H1 (cell line): ENCODE data around the gene RNASE11. TPM values are rescaled to one million over a fixed set of nuclear protein-coding genes. Genes with fewer than 3 reads are reported as not detected.

ENCODE experiments used
- CTCF ChIA-PET: fragments of 300-600 bp; sonication (Branson Sonifier 250); formaldehyde crosslinking; loops from one replicate; lab custom pipeline; 2021; ENCODE audit not compliant: partially characterized antibody; lab: Charles Lee
- POLR2A ChIA-PET: fragments of 300-600 bp; sonication (Branson Sonifier 250); formaldehyde crosslinking; loops from one replicate; lab custom pipeline; 2021; ENCODE audit warnings: inconsistent platforms; ENCODE audit not compliant: partially characterized antibody; lab: Charles Lee
- DNase-seq, 2 experiments: peaks; one replicate each; pipeline versions ENCODE4 v3.0.0 to v3.0.0-alpha.2; 2010 to 2022; ENCODE audit warnings: low spot score in 2 of 2, low read depth in 1 of 2, mixed read lengths in 1 of 2
- FAIRE-seq: peaks from 2 replicates; lab custom pipeline; 2011; peaks lifted over from hg19 to GRCh38; lab: Jason Lieb, UNC
- H2AFZ ChIP-seq: 2 replicates; pipeline ENCODE4 v1.8.1; 2012; ENCODE audit warnings: low read length, inconsistent platforms
- H2AK5ac ChIP-seq: 2 replicates; pipeline ENCODE4 v1.6.1; 2013; ENCODE audit warnings: low read depth, low read length
- H2BK120ac ChIP-seq: replicated peaks from 2 replicates; pipeline ENCODE3; 2013; ENCODE audit warnings: low read depth, low read length, inconsistent platforms
- H2BK12ac ChIP-seq: 2 replicates; pipeline ENCODE4 v1.6.1; 2013; ENCODE audit warnings: low read depth, low read length
- H2BK15ac ChIP-seq: 2 replicates; pipeline ENCODE4 v1.6.1; 2013; ENCODE audit warnings: low read length
- H2BK20ac ChIP-seq: 2 replicates; pipeline ENCODE4 v1.6.1; 2013; ENCODE audit warnings: low read length
- H2BK5ac ChIP-seq: 2 replicates; pipeline ENCODE4 v1.6.1; 2013; ENCODE audit warnings: low read depth, low read length
- H3K14ac ChIP-seq: 2 replicates; pipeline ENCODE4 v1.6.1; 2013; ENCODE audit warnings: inconsistent platforms; ENCODE audit not compliant: insufficient read length
- H3K18ac ChIP-seq: 2 replicates; pipeline ENCODE4 v1.6.1; 2013; ENCODE audit warnings: low read length; ENCODE audit errors: extremely low read depth
- H3K23ac ChIP-seq: 2 replicates; pipeline ENCODE4 v1.6.1; 2013; ENCODE audit warnings: inconsistent platforms; ENCODE audit not compliant: insufficient read length
- H3K23me2 ChIP-seq: 2 replicates; pipeline ENCODE4 v1.6.1; 2013; ENCODE audit warnings: low read depth, low read length
- H3K27ac ChIP-seq: 2 replicates; pipeline ENCODE4 v1.6.1; 2011; ENCODE audit warnings: low read depth, low read length, inconsistent platforms
- H3K27me3 ChIP-seq, 4 experiments: replicated peaks in 1 of 4; 1 replicate in 1 of 4; 2 replicates in 3 of 4; pipeline versions ENCODE4 v1.6.1 to v1.8.1; 2011 to 2013; ENCODE audit warnings: low read length in 3 of 4, mild to moderate bottlenecking in 3 of 4, inconsistent platforms in 2 of 4, mixed read lengths in 2 of 4, moderate library complexity in 1 of 4; ENCODE audit not compliant: control insufficient read depth in 3 of 4, insufficient read depth in 3 of 4; ENCODE audit errors: extremely low read depth in 1 of 4
- H3K36me3 ChIP-seq, 4 experiments: 2 replicates each; pipeline versions ENCODE4 v1.6.1 to v1.8.1; 2011 to 2013; ENCODE audit warnings: mild to moderate bottlenecking in 4 of 4, low read length in 3 of 4, moderate library complexity in 2 of 4, control low read depth in 1 of 4, inconsistent platforms in 1 of 4; ENCODE audit not compliant: insufficient read depth in 4 of 4, control insufficient read depth in 2 of 4
- H3K4ac ChIP-seq: replicated peaks from 2 replicates; pipeline ENCODE3; 2013; ENCODE audit warnings: low read length, low read depth, mixed read lengths, inconsistent platforms; ENCODE audit not compliant: insufficient read length
- H3K4me1 ChIP-seq, 4 experiments: replicated peaks in 1 of 4; 1 replicate in 1 of 4; 2 replicates in 3 of 4; pipeline versions ENCODE4 v1.6.1 to v1.8.1; 2011 to 2013; ENCODE audit warnings: low read length in 3 of 4, inconsistent platforms in 2 of 4, mixed read lengths in 1 of 4; ENCODE audit not compliant: insufficient read depth in 4 of 4, control insufficient read depth in 3 of 4
- H3K4me2 ChIP-seq, 2 experiments: 2 replicates each; pipeline versions ENCODE4 v1.6.1 to v1.8.1; 2011 to 2013; ENCODE audit warnings: low read depth in 2 of 2, low read length in 2 of 2, control low read depth in 1 of 2, inconsistent platforms in 1 of 2, mild to moderate bottlenecking in 1 of 2; ENCODE audit not compliant: insufficient read depth in 1 of 2
- H3K4me3 ChIP-seq, 4 experiments: fragments of 200-600, 300-600 bp in 1 of 4; sonication (generic), shearing (Covaris generic), sonication (Bioruptor Twin) in 1 of 4; 2 replicates each; pipeline versions ENCODE4 v1.5.1 to v1.8.1; 2011 to 2016; ENCODE audit warnings: low read length in 4 of 4, low read depth in 3 of 4, control low read depth in 2 of 4, inconsistent platforms in 2 of 4, mild to moderate bottlenecking in 2 of 4, mixed read lengths in 1 of 4, moderate library complexity in 1 of 4; ENCODE audit not compliant: insufficient read depth in 2 of 4; ENCODE audit errors: extremely low read depth in 1 of 4
- H3K56ac ChIP-seq: replicated peaks from 2 replicates; pipeline ENCODE3; 2013; ENCODE audit warnings: low read depth, mild to moderate bottlenecking, mixed read lengths, low read length, inconsistent platforms; ENCODE audit not compliant: insufficient read length
- H3K79me1 ChIP-seq: 2 replicates; pipeline ENCODE4 v1.6.1; 2013; ENCODE audit warnings: low read depth, low read length, control low read depth
- H3K79me2 ChIP-seq, 2 experiments: 2 replicates each; pipeline versions ENCODE4 v1.6.1 to v1.8.1; 2012 to 2013; ENCODE audit warnings: low read length in 2 of 2, mild to moderate bottlenecking in 2 of 2, inconsistent platforms in 1 of 2; ENCODE audit not compliant: insufficient read depth in 2 of 2, control insufficient read depth in 1 of 2
- H3K9ac ChIP-seq, 4 experiments: replicated peaks in 1 of 4; 1 replicate in 1 of 4; 2 replicates in 3 of 4; pipeline versions ENCODE4 v1.6.1 to v1.8.1; 2011 to 2013; ENCODE audit warnings: low read depth in 3 of 4, low read length in 3 of 4, control low read depth in 2 of 4, mild to moderate bottlenecking in 2 of 4, moderate library complexity in 2 of 4, inconsistent platforms in 1 of 4; ENCODE audit errors: extremely low read depth in 1 of 4
- H3K9me3 ChIP-seq, 2 experiments: 2 replicates each; pipeline versions ENCODE4 v1.6.1 to v1.8.1; 2012 to 2013; ENCODE audit warnings: mild to moderate bottlenecking in 2 of 2, moderate library complexity in 2 of 2, control low read depth in 1 of 2, inconsistent platforms in 1 of 2, low read depth in 1 of 2, low read length in 1 of 2, mixed read lengths in 1 of 2; ENCODE audit not compliant: insufficient read depth in 2 of 2
- H4K20me1 ChIP-seq, 2 experiments: replicated peaks in 1 of 2; 2 replicates each; pipeline versions ENCODE3 to v1.8.1; 2011 to 2013; ENCODE audit warnings: inconsistent platforms in 2 of 2, low read length in 2 of 2, mild to moderate bottlenecking in 1 of 2; ENCODE audit not compliant: insufficient read depth in 2 of 2, control insufficient read depth in 1 of 2
- H4K5ac ChIP-seq: 2 replicates; pipeline ENCODE4 v1.6.1; 2013; ENCODE audit warnings: low read length, low read depth, mixed read lengths, inconsistent platforms; ENCODE audit not compliant: insufficient read length
- H4K8ac ChIP-seq: 2 replicates; pipeline ENCODE4 v1.8.0; 2013; ENCODE audit warnings: mild to moderate bottlenecking, moderate library complexity, low read length, inconsistent platforms; ENCODE audit not compliant: insufficient read depth; ENCODE audit errors: extremely low read depth
- H4K91ac ChIP-seq: replicated peaks from 2 replicates; pipeline ENCODE3; 2013; ENCODE audit warnings: low read length, mixed read lengths, inconsistent platforms; ENCODE audit not compliant: insufficient read length
- CBX8 ChIP-seq: fragments of 300-800, 300-1000 bp; sonication (generic); IDR thresholded peaks from 2 replicates; pipeline ENCODE4 v1.7.1; 2016; ENCODE audit warnings: low read depth, low read length, borderline replicate concordance
- CEBPB ChIP-seq: IDR thresholded peaks from 2 replicates; pipeline ENCODE4 v1.6.1; 2012; ENCODE audit warnings: low read depth, low read length
- GABPA ChIP-seq: IDR thresholded peaks from 2 replicates; pipeline ENCODE4 v1.6.1; 2011; ENCODE audit warnings: mild to moderate bottlenecking, low read length, moderate library complexity, borderline replicate concordance; ENCODE audit not compliant: insufficient read depth
- GTF2F1 ChIP-seq: IDR thresholded peaks from 2 replicates; pipeline ENCODE4 v1.6.1; 2012; ENCODE audit warnings: low read depth, low read length, improper control_type of control experiment, borderline replicate concordance
- KDM4A ChIP-seq: IDR thresholded peaks from one replicate; pipeline ENCODE4 v1.7.1; 2012; ENCODE audit warnings: low read depth, mild to moderate bottlenecking, moderate library complexity, low read length, inconsistent platforms; ENCODE audit not compliant: severe bottlenecking
- POLR2A ChIP-seq, 2 experiments: IDR thresholded peaks; 1 replicate in 1 of 2; 2 replicates in 1 of 2; pipeline ENCODE4 v1.6.1; 2011; ENCODE audit warnings: low read depth in 2 of 2, low read length in 2 of 2, mild to moderate bottlenecking in 2 of 2; ENCODE audit errors: control extremely low read depth in 1 of 2
- RNF2 ChIP-seq: fragments of 200-900, 300-1000 bp; sonication (generic); IDR thresholded peaks from 2 replicates; pipeline ENCODE4 v1.7.1; 2016; ENCODE audit warnings: borderline replicate concordance, low read depth, mild to moderate bottlenecking, antibody characterized with exemption, low read length; ENCODE audit not compliant: poor library complexity, severe bottlenecking; ENCODE audit errors: missing control alignments
- RXRA ChIP-seq: IDR thresholded peaks from 2 replicates; pipeline ENCODE4 v1.6.1; 2011; ENCODE audit warnings: low read depth, mild to moderate bottlenecking, low read length, moderate library complexity; ENCODE audit not compliant: insufficient read depth
- TCF12 ChIP-seq: IDR thresholded peaks from 2 replicates; pipeline ENCODE4 v1.6.1; 2011; ENCODE audit warnings: low read depth, mild to moderate bottlenecking, low read length
- polyA plus RNA-seq, 7 experiments: library from polyadenylated mRNA; depleted of rRNA in 3 of 7; stranded (reverse) in 5 of 7; unstranded in 2 of 7; fragments of >200 nt in 5 of 7; fragments of 200-250 nt in 2 of 7; gene quantifications; 1 replicate in 5 of 7; 2 replicates in 1 of 7; 4 replicates in 1 of 7; pipeline versions ENCODE4 v1.2.1 to v1.2.3, GENCODE V29; 2011 to 2013; ENCODE audit warnings: missing spikeins in 2 of 7, mixed read lengths in 2 of 7
- total RNA-seq: library from RNA; stranded (reverse); fragmentation: NEBNext Ultra II Directional; extraction: Animal tissue kit (Norgen Biotek cat#: 25700); gene quantifications from 2 replicates; pipeline ENCODE4 v1.2.1, GENCODE V29; 2021
- TF ChIP-seq, protein P1 (sequence below): IDR thresholded peaks from 2 replicates; pipeline ENCODE4 v1.6.1; 2011; ENCODE audit warnings: low read depth, mild to moderate bottlenecking, low read length; ENCODE audit not compliant: insufficient read depth
- TF ChIP-seq, protein P2 (sequence below), 3 experiments: IDR thresholded peaks; 1 replicate in 2 of 3; 2 replicates in 1 of 3; pipeline versions ENCODE4 v1.5.1 to v1.6.1; 2011; ENCODE audit warnings: low read length in 3 of 3, mild to moderate bottlenecking in 3 of 3, inconsistent platforms in 2 of 3, low read depth in 1 of 3, moderate library complexity in 1 of 3; ENCODE audit not compliant: insufficient read depth in 1 of 3; ENCODE audit errors: control extremely low read depth in 1 of 3

The RNASE11 gene
- total and polyA plus RNA-seq, 2 of the 8 experiments (the other 6 are each of a cell fraction or from before 2014, with no cell fraction given), result not detected

- no peak overlapping the region for H3K9ac ChIP-seq
- no peaks in the 10 kb centered on the region; the same call in 1 of the 2 replicates for H3K23me2 ChIP-seq
- no peaks in the 10 kb centered on the region for H3K36me3 ChIP-seq
- ChIA-PET CTCF (interaction anchor here (0.7 to 2.6 kb wide), 6 partner anchors 14 to 95 kb away, joined by 3 to 7 read pairs (median 6); no protein-coding TSS in a partner anchor), POLR2A (interaction anchor here (0.9 to 2.6 kb wide), 4 partner anchors 15 to 240 kb away, joined by 3 to 9 read pairs (median 4); partner anchors contain the start of genes PARP2 and PNP)
- H2BK120ac ChIP-seq, result peak overlapping the region; percentile 77
- H3K79me2 ChIP-seq, result no peaks in the 10 kb centered on the region
- H4K20me1 ChIP-seq, result no peaks in the 10 kb centered on the region
- no peaks in the 10 kb centered on the region for H3K9me3 ChIP-seq
- FAIRE-seq, result no peak
- H2AK5ac ChIP-seq, result no peak overlapping the region
- no peak overlapping the region; a peak in 1 of 8 replicates for H3K4me3 ChIP-seq
- peak in 1 of 2 experiments; percentile 13 for DNase-seq
- no peak overlapping the region for H2BK15ac ChIP-seq
- no peak overlapping the region; the same call in 1 of the 2 replicates for H2BK5ac ChIP-seq
- H3K79me1 ChIP-seq, result no peaks in the 10 kb centered on the region
- H3K27me3 ChIP-seq, result peaks cover 0 to 2% (median 0%) of the 10 kb centered on the region in 4 experiments; a peak in 1 of 7 replicates
- no peak overlapping the region for H4K5ac ChIP-seq
- H2BK12ac ChIP-seq, result no peak overlapping the region
- no peak overlapping the region for H3K56ac ChIP-seq
- H3K23ac ChIP-seq, result no peak overlapping the region
- H4K91ac ChIP-seq, result peak overlapping the region; percentile 83
- H3K4me1 ChIP-seq, result peaks cover 11 to 18% (median 14%) of the 10 kb centered on the region in 4 experiments; a peak in 6 of 7 replicates
- no peak overlapping the region for H2BK20ac ChIP-seq
- H3K4me2 ChIP-seq, result no peak overlapping the region; a peak in 1 of 4 replicates
- no peak overlapping the region for H3K27ac ChIP-seq
- peak overlapping the region; percentile 87 for H3K4ac ChIP-seq
- H4K8ac ChIP-seq, result no peak overlapping the region
- H3K14ac ChIP-seq, result no peak overlapping the region
- no peak overlapping the region for H2AFZ ChIP-seq
- H3K18ac ChIP-seq, result no peak overlapping the region
- TF ChIP-seq GTF2F1, result no peak
- TF ChIP-seq TCF12, result no peak
- TF ChIP-seq RXRA, result no peak
- TF ChIP-seq POLR2A (IDR thresholded peaks at IDR 0.05; ENCODE audit: control extremely low read depth in 1 of 2, low read depth in 2 of 2, low read length in 2 of 2), result no peak
- TF ChIP-seq KDM4A, result no peak
- TF ChIP-seq RNF2, result no peak
- no peak for TF ChIP-seq CEBPB
- no peak for TF ChIP-seq CBX8
- no peak for TF ChIP-seq GABPA
- TF ChIP-seq, protein P1, sequence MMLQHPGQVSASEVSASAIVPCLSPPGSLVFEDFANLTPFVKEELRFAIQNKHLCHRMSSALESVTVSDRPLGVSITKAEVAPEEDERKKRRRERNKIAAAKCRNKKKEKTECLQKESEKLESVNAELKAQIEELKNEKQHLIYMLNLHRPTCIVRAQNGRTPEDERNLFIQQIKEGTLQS, result no peak
- TF ChIP-seq, protein P2, sequence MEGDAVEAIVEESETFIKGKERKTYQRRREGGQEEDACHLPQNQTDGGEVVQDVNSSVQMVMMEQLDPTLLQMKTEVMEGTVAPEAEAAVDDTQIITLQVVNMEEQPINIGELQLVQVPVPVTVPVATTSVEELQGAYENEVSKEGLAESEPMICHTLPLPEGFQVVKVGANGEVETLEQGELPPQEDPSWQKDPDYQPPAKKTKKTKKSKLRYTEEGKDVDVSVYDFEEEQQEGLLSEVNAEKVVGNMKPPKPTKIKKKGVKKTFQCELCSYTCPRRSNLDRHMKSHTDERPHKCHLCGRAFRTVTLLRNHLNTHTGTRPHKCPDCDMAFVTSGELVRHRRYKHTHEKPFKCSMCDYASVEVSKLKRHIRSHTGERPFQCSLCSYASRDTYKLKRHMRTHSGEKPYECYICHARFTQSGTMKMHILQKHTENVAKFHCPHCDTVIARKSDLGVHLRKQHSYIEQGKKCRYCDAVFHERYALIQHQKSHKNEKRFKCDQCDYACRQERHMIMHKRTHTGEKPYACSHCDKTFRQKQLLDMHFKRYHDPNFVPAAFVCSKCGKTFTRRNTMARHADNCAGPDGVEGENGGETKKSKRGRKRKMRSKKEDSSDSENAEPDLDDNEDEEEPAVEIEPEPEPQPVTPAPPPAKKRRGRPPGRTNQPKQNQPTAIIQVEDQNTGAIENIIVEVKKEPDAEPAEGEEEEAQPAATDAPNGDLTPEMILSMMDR (IDR thresholded peaks at IDR 0.05; ENCODE audit: control extremely low read depth in 1 of 3, insufficient read depth in 1 of 3, low read depth in 1 of 3, low read length in 3 of 3), result no peak
Measured at GRCh38 chr14:20583142-20583541, 4.7 kb downstream of the RNASE11 start.
